KMS-11 (cell line): ENCODE results near the gene LPP.

Experiments
- H2AFZ ChIP-seq: fragments of 200-600 bp; sonication (generic); 2 replicates; pipeline ENCODE4 v1.6.1; 2016; ENCODE audit warnings: antibody characterized with exemption, mixed run types, low read depth
- H3K27ac ChIP-seq: fragments of 200-600 bp; sonication (generic); 2 replicates; pipeline ENCODE4 v1.6.1; 2016; ENCODE audit warnings: mild to moderate bottlenecking, mixed run types
- H3K27me3 ChIP-seq: fragments of 200-600 bp; sonication (generic); 2 replicates; pipeline ENCODE4 v1.6.1; 2017; ENCODE audit warnings: mild to moderate bottlenecking, low read depth, mixed run types, moderate library complexity; ENCODE audit not compliant: insufficient read depth
- H3K36me3 ChIP-seq: fragments of 200-600 bp; sonication (generic); 2 replicates; pipeline ENCODE4 v1.6.1; 2017; ENCODE audit warnings: mild to moderate bottlenecking, mixed run types; ENCODE audit not compliant: insufficient read depth
- H3K4me1 ChIP-seq: fragments of 200-600 bp; sonication (generic); 2 replicates; pipeline ENCODE4 v1.6.1; 2016; ENCODE audit warnings: mild to moderate bottlenecking, low read depth, mixed run types; ENCODE audit not compliant: poor library complexity, severe bottlenecking
- H3K4me2 ChIP-seq: fragments of 200-600 bp; sonication (generic); 2 replicates; pipeline ENCODE4 v1.7.0; 2016; ENCODE audit warnings: mild to moderate bottlenecking, mixed run types
- H3K4me3 ChIP-seq: fragments of 200-600 bp; sonication (generic); IDR thresholded peaks from 2 replicates; pipeline ENCODE4 v1.6.1; 2017; ENCODE audit warnings: low read depth, low read length, mixed read lengths; ENCODE audit not compliant: insufficient read depth
- H3K79me2 ChIP-seq: fragments of 200-600 bp; sonication (generic); 2 replicates; pipeline ENCODE4 v1.6.1; 2016; ENCODE audit warnings: low read depth, mixed run types; ENCODE audit not compliant: insufficient read depth
- H3K9ac ChIP-seq: fragments of 200-600 bp; sonication (generic); 2 replicates; pipeline ENCODE4 v1.6.1; 2016; ENCODE audit warnings: mild to moderate bottlenecking, mixed run types
- H4K20me1 ChIP-seq: fragments of 200-600 bp; sonication (generic); 2 replicates; pipeline ENCODE4 v1.6.1; 2016; ENCODE audit warnings: mild to moderate bottlenecking, mixed run types; ENCODE audit not compliant: insufficient read depth
- CTCF ChIP-seq: fragments of 200-600 bp; sonication (generic); conservative IDR thresholded peaks from 2 replicates; pipeline ENCODE4 v1.6.1; 2017; ENCODE audit warnings: low read depth, mild to moderate bottlenecking, antibody characterized with exemption, low read length, moderate library complexity, mixed read lengths

LPP gene

GRCh38 chr3:188330138-188330537 lies 176.2 kb downstream of the LPP start:
- Histone ChIP-seq H3K36me3 (no peaks in the 10 kb centered on the region), H2AFZ (no peak overlapping the region), H3K4me2 (no peak overlapping the region), H3K4me3 (no peak overlapping the region), H3K4me1 (no peaks in the 10 kb centered on the region), H3K27me3 (no peaks in the 10 kb centered on the region), H4K20me1 (no peaks in the 10 kb centered on the region), H3K79me2 (no peaks in the 10 kb centered on the region), H3K9ac (no peak overlapping the region), H3K27ac (no peak overlapping the region)
- TF ChIP-seq CTCF, result no peak

- H3K4me2 ChIP-seq, result no peak overlapping the region
- TF ChIP-seq CTCF, result no peak
- H3K27ac ChIP-seq, result no peak overlapping the region
- H3K27me3 ChIP-seq, result no peaks in the 10 kb centered on the region
- no peaks in the 10 kb centered on the region for H3K79me2 ChIP-seq
- no peak overlapping the region for H2AFZ ChIP-seq
- no peaks in the 10 kb centered on the region for H3K36me3 ChIP-seq
- H4K20me1 ChIP-seq, result no peaks in the 10 kb centered on the region
- no peak overlapping the region for H3K9ac ChIP-seq
- no peak overlapping the region for H3K4me3 ChIP-seq
- no peaks in the 10 kb centered on the region for H3K4me1 ChIP-seq
These were observed 177.2 kb downstream of the LPP start for GRCh38 chr3:188331166-188331565.

- H3K4me2 ChIP-seq, result no peak overlapping the region
- H3K4me3 ChIP-seq, result no peak overlapping the region
- no peak overlapping the region for H3K27ac ChIP-seq
- no peaks in the 10 kb centered on the region for H3K27me3 ChIP-seq
- no peak for TF ChIP-seq CTCF
- H3K36me3 ChIP-seq, result no peaks in the 10 kb centered on the region
- no peaks in the 10 kb centered on the region for H3K79me2 ChIP-seq
- no peaks in the 10 kb centered on the region for H3K4me1 ChIP-seq
- no peak overlapping the region for H2AFZ ChIP-seq
- H4K20me1 ChIP-seq, result no peaks in the 10 kb centered on the region
- no peak overlapping the region for H3K9ac ChIP-seq
These were observed 178.1 kb downstream of the LPP start for GRCh38 chr3:188332085-188332484.

GRCh38 chr3:188335656-188336055 lies 181.7 kb downstream of the LPP start:
- Histone ChIP-seq H3K9ac (no peak overlapping the region), H3K27ac (no peak overlapping the region), H3K27me3 (no peaks in the 10 kb centered on the region), H3K36me3 (no peaks in the 10 kb centered on the region), H2AFZ (no peak overlapping the region), H3K79me2 (no peaks in the 10 kb centered on the region), H3K4me1 (no peaks in the 10 kb centered on the region), H4K20me1 (no peaks in the 10 kb centered on the region), H3K4me3 (no peak overlapping the region), H3K4me2 (no peak overlapping the region)
- no peak for TF ChIP-seq CTCF

- Histone ChIP-seq H2AFZ (no peak overlapping the region), H3K79me2 (no peaks in the 10 kb centered on the region), H3K4me1 (no peaks in the 10 kb centered on the region), H3K36me3 (no peaks in the 10 kb centered on the region), H3K27ac (no peak overlapping the region), H3K4me3 (no peak overlapping the region), H3K4me2 (no peak overlapping the region), H3K27me3 (no peaks in the 10 kb centered on the region), H3K9ac (no peak overlapping the region), H4K20me1 (no peaks in the 10 kb centered on the region)
- no peak for TF ChIP-seq CTCF
These were observed 182.2 kb downstream of the LPP start for GRCh38 chr3:188336178-188336577.
